ENCODE measurements around the gene SHROOM2. TPM values are rescaled to one million over a fixed set of nuclear protein-coding genes. Genes with fewer than 3 reads are reported as not detected.

The SHROOM2 gene
- total RNA-seq, 1 experiment from 2014 or later, result 13.9 TPM

GRCh38 chrX:9862953-9863352 lies 76.7 kb downstream of the SHROOM2 start:
- Histone ChIP-seq H3K27ac (ENCODE audit: insufficient read length, low read depth, low read length) (no peak overlapping the region), H2BK5ac (ENCODE audit: insufficient read length, low read length) (no peak overlapping the region)
- WGBS (ENCODE audit: extremely low coverage, insufficient read length, low lambda C conversion rate), result no CpG with 5 or more reads among the region's 7 CpGs

More at GRCh38 chrX:9862953-9863352, 76.7 kb downstream of the SHROOM2 start:
- Histone ChIP-seq H4K8ac (replicated peaks; ENCODE audit: insufficient read length, low read depth, low read length) (no peak overlapping the region), H3K79me2 (ENCODE audit: insufficient read depth, low read length) (no peaks in the 10 kb centered on the region), H3K18ac (ENCODE audit: insufficient read length, low read depth, low read length) (no peak overlapping the region), H3K23ac (ENCODE audit: insufficient read length, low read depth, low read length) (no peak overlapping the region), H4K5ac (ENCODE audit: insufficient read length, low read depth, low read length) (no peak overlapping the region), H2BK120ac (ENCODE audit: low read depth, low read length, poor library complexity, severe bottlenecking) (no peak overlapping the region), H2AFZ (ENCODE audit: low read length) (no peak overlapping the region), H2BK20ac (ENCODE audit: low read depth, low read length, poor library complexity, severe bottlenecking) (no peak overlapping the region), H2BK12ac (ENCODE audit: insufficient read length, low read depth, low read length) (no peak overlapping the region), H3K4me2 (ENCODE audit: insufficient read depth, insufficient read length, low read length) (no peak overlapping the region), H3K79me1 (ENCODE audit: insufficient read depth, low read depth, low read length, poor library complexity, severe bottlenecking) (no peaks in the 10 kb centered on the region), H3K4ac (ENCODE audit: low read depth, low read length) (no peak overlapping the region), H4K20me1 (ENCODE audit: control insufficient read depth, insufficient read depth, insufficient read length) (no peaks in the 10 kb centered on the region), H3K56ac (ENCODE audit: insufficient read length, low read depth, low read length) (no peak overlapping the region), H3T11ph (ENCODE audit: low read length) (no peak overlapping the region), H3K9me3 (ENCODE audit: control insufficient read depth, low read depth, low read length) (no peaks in the 10 kb centered on the region), H3K4me1 (ENCODE audit: insufficient read depth, low read length) (peaks cover 5% of the 10 kb centered on the region; the same call in 1 of the 2 replicates), H2BK15ac (ENCODE audit: low read depth, low read length) (no peak overlapping the region), H4K91ac (ENCODE audit: insufficient read length, low read depth, low read length) (no peak overlapping the region), H3K14ac (ENCODE audit: insufficient read depth, low read length) (no peak overlapping the region; the same call in 1 of the 2 replicates), H2AK5ac (ENCODE audit: insufficient read length, low read length) (no peak overlapping the region), H3K23me2 (ENCODE audit: insufficient read length, low read depth, low read length, poor library complexity, severe bottlenecking) (no peaks in the 10 kb centered on the region), H3K27me3 (ENCODE audit: insufficient read depth, low read length) (no peaks in the 10 kb centered on the region), H3K9ac (ENCODE audit: extremely low read depth, insufficient read length, low read length) (no peak overlapping the region)
- Mint-ChIP-seq H3K27ac (no peak overlapping the region; a peak in 1 of 7 replicates), H3K4me3 (no peak overlapping the region), H3K27me3 (ENCODE audit: low read depth) (no peaks in the 10 kb centered on the region), H3K36me3 (ENCODE audit: insufficient read depth in 1 of 3, low read depth in 3 of 3) (peaks cover 21 to 30% (median 21%) of the 10 kb centered on the region in 3 experiments), H3K4me1 (peaks cover 21 to 31% of the 10 kb centered on the region in 2 experiments), H3K9me3 (peaks cover 49 to 63% of the 10 kb centered on the region in 2 experiments)
- DNase-seq, result no peak
- TF ChIP-seq CTCF (conservative IDR thresholded peaks at IDR 0.05), result no peak
